Ecto neural progenitor cell (in vitro differentiated cells): ENCODE measurements around the gene CCDC188.

Source experiments
- DNase-seq: peaks from one replicate; pipeline ENCODE4 v3.0.0-alpha.2; 2018; ENCODE audit warnings: low spot score

The CCDC188 gene

GRCh38 chr22:20105456-20106204 is 45.2 kb downstream of the CCDC188 start:
- DNase-seq: no peak

DNA sequence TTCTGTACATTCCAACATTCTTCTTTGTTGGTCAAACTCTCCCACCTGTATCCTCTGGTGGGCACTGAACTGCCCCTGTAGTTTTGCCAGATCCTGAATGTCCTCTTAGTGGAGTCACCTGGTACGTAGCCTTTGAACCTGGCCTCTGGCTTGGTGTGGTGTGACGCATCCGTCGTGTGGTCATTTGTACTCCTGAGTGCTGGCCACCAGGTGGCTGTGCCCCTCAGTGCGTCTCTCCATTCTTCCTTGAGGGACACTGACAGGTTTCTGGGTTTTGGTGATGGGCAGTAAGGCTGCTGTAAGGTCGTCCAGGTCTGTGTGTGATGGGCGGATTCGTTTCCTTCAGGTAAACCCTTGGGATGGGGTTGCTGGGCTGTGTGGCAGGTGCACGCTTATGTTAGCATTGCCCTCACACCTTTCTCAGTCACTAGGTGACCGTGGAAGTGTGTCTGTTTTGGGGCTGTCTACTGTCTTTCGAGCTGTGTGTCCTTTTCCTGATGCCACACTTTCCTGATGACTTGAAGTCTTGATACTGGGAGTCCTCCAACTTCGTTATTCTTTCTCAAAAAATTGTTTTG is 48.6 kb downstream of the CCDC188 start:
- DNase-seq: no peak

DNA sequence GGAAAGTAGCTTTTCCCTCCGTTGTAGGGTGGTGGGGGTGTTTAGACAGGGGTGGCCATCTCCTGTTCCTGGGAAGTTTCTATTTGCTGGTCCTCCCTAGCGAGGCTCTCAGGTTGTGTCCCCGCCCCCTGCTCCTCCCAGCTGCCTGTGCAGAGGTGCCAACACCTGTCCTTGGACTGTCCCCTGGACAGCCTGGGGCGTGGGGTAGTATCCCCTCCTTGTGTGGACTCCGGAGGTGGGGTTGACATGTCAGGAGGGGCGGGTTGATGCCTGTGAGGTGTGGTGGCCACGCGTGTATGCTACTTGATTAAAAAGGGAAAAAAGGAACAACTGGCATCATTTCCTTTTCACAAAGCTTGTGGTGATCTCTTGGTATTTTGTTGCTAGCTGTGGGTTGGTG is 49.2 kb downstream of the CCDC188 start:
- DNase-seq: no peak

DNA sequence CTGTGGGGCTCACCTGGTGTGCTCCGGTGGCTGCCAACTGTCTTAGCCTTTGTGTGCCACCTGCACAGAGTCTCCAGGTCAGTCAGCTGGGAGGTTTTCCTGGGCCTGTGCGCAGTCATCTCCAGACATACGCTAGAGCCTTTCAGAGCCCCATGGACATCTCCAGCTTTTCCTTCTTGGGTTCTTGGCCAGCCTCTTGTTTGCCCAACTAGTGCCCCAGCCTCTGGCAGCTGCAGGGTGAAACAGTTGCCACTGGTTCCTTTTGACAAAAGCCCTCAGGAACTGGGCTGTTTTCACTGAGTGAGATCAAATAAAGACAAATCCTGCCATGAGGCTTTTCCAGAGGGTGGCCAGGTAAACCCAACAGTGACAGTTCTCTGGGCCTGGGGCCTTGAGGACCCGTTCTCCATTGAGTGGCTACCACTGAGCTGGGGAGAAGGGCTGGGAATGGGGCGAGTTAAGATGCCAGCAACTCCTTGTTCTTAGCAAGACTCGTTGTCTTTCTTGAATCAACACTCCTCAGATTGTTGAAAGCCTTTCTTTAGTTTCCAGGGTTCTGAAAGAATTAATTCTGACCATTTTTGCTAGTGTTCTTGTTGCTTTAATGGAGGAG is 51.6 kb downstream of the CCDC188 start:
- DNase-seq: no peak
